ENCODE data around the gene CCSER1.
"Not testable (repeated sequence)": the region's sequence is repeated elsewhere in the genome, so short reads cannot be mapped to it uniquely, and the experiment has no call there.

CCSER1 gene

GRCh38 chr4:90317785-90318184, 190.6 kb downstream of the CCSER1 start:
- DNase-seq = no peak

GRCh38 chr4:90318193-90318592, 191.0 kb downstream of the CCSER1 start:
- no peak for DNase-seq

GRCh38 chr4:90328558-90328957, 201.4 kb downstream of the CCSER1 start:
- DNase-seq = peak; percentile 36

- DNase-seq = no peak
Measured at GRCh38 chr4:90330546-90330945, 203.4 kb downstream of the CCSER1 start.

- no peak for DNase-seq
Measured at GRCh38 chr4:90345549-90346215, 218.5 kb downstream of the CCSER1 start.

GRCh38 chr4:90349636-90350035, 222.4 kb downstream of the CCSER1 start:
- DNase-seq = no peak

GRCh38 chr4:90357117-90357710, 230.0 kb downstream of the CCSER1 start:
- peak; percentile 51 for DNase-seq

- no peak for DNase-seq
Measured at GRCh38 chr4:90375081-90375480, 247.9 kb downstream of the CCSER1 start.

- no peak for DNase-seq
Measured at GRCh38 chr4:90393215-90393614, 266.0 kb downstream of the CCSER1 start.

- no peak for DNase-seq
Measured at GRCh38 chr4:90403781-90404180, 276.6 kb downstream of the CCSER1 start.

- not testable (repeated sequence) for DNase-seq
Measured at GRCh38 chr4:90407897-90408296, 280.7 kb downstream of the CCSER1 start.

- DNase-seq = not testable (repeated sequence)
Measured at GRCh38 chr4:90412786-90413185, 285.6 kb downstream of the CCSER1 start.

GRCh38 chr4:90415116-90415515, 287.9 kb downstream of the CCSER1 start:
- DNase-seq = no peak

GRCh38 chr4:90419124-90419711, 292.0 kb downstream of the CCSER1 start:
- peak; percentile 76 for DNase-seq

- DNase-seq = no peak
Measured at GRCh38 chr4:90421161-90421560, 294.0 kb downstream of the CCSER1 start.

- DNase-seq = no peak
Measured at GRCh38 chr4:90425893-90426292, 298.7 kb downstream of the CCSER1 start.

GRCh38 chr4:90438522-90438921, 311.3 kb downstream of the CCSER1 start:
- no peak for DNase-seq

- DNase-seq = no peak
Measured at GRCh38 chr4:90441770-90442169, 314.6 kb downstream of the CCSER1 start.

GRCh38 chr4:90442619-90443018, 315.4 kb downstream of the CCSER1 start:
- no peak for DNase-seq

- no peak for DNase-seq
Measured at GRCh38 chr4:90443231-90443630, 316.0 kb downstream of the CCSER1 start.

- DNase-seq = no peak
Measured at GRCh38 chr4:90444904-90445303, 317.7 kb downstream of the CCSER1 start.

- DNase-seq = no peak
Measured at GRCh38 chr4:90445380-90445779, 318.2 kb downstream of the CCSER1 start.

GRCh38 chr4:90449626-90450025, 322.4 kb downstream of the CCSER1 start:
- no peak for DNase-seq

GRCh38 chr4:90456891-90457290, 329.7 kb downstream of the CCSER1 start:
- DNase-seq = no peak

GRCh38 chr4:90457817-90458216, 330.6 kb downstream of the CCSER1 start:
- no peak for DNase-seq

All from DMS79 treated with DMSO at 0.1 percent for 48 hours (cell line).